ENCODE measurements around the gene TMPRSS3. TPM values are rescaled to one million over a fixed set of nuclear protein-coding genes. Genes with fewer than 3 reads are reported as not detected.

TMPRSS3 gene
- polyA plus RNA-seq, 1 experiment = not detected

- TF ChIP-seq CTCF (IDR thresholded peaks at IDR 0.05; ENCODE audit: insufficient read depth, low read depth, low read length) = no peak
- no peak for DNase-seq (ENCODE audit: low read depth)
- Histone ChIP-seq H3K27me3 (ENCODE audit: control insufficient read depth, insufficient read depth, low read length) (no peaks in the 10 kb centered on the region), H3K36me3 (ENCODE audit: control insufficient read depth, insufficient read depth, low read length) (no peaks in the 10 kb centered on the region), H3K4me3 (ENCODE audit: low read depth, low read length) (no peak overlapping the region)
- POLR2A ChIA-PET = no interaction called here
- CTCF ChIA-PET = interaction anchor here (1.1 kb wide), 1 partner anchor 23 kb away, joined by 3 read pairs; no protein-coding TSS in a partner anchor
These were observed 38.5 kb downstream of the TMPRSS3 start for GRCh38 chr21:42357307-42357706.

GRCh38 chr21:42356650-42357049 lies 39.2 kb downstream of the TMPRSS3 start:
- no peak for TF ChIP-seq CTCF (IDR thresholded peaks at IDR 0.05; ENCODE audit: insufficient read depth, low read depth, low read length)
- no peaks in the 10 kb centered on the region for H3K27me3 ChIP-seq (ENCODE audit: control insufficient read depth, insufficient read depth, low read length)
- no peaks in the 10 kb centered on the region for H3K36me3 ChIP-seq (ENCODE audit: control insufficient read depth, insufficient read depth, low read length)
- no peak for DNase-seq (ENCODE audit: low read depth)
- ChIA-PET CTCF (no interaction called here), POLR2A (no interaction called here)
- no peak overlapping the region for H3K4me3 ChIP-seq (ENCODE audit: low read depth, low read length)

GRCh38 chr21:42356046-42356445 lies 39.8 kb downstream of the TMPRSS3 start:
- TF ChIP-seq CTCF (IDR thresholded peaks at IDR 0.05; ENCODE audit: insufficient read depth, low read depth, low read length) = no peak
- H3K27me3 ChIP-seq (ENCODE audit: control insufficient read depth, insufficient read depth, low read length) = no peaks in the 10 kb centered on the region
- ChIA-PET CTCF (interaction anchor here (0.7 kb wide), 1 partner anchor 173 kb away, joined by 3 read pairs; no protein-coding TSS in a partner anchor), POLR2A (no interaction called here)
- no peak for DNase-seq (ENCODE audit: low read depth)
- no peak overlapping the region for H3K4me3 ChIP-seq (ENCODE audit: low read depth, low read length)
- H3K36me3 ChIP-seq (ENCODE audit: control insufficient read depth, insufficient read depth, low read length) = no peaks in the 10 kb centered on the region

GRCh38 chr21:42353623-42354022 lies 42.2 kb downstream of the TMPRSS3 start:
- CTCF ChIA-PET = no interaction called here
- Histone ChIP-seq H3K4me3 (ENCODE audit: low read depth, low read length) (no peak overlapping the region), H3K36me3 (ENCODE audit: control insufficient read depth, insufficient read depth, low read length) (no peaks in the 10 kb centered on the region), H3K27me3 (ENCODE audit: control insufficient read depth, insufficient read depth, low read length) (no peaks in the 10 kb centered on the region)
- DNase-seq (ENCODE audit: low read depth) = no peak
- POLR2A ChIA-PET = no interaction called here
- TF ChIP-seq CTCF (IDR thresholded peaks at IDR 0.05; ENCODE audit: insufficient read depth, low read depth, low read length) = no peak

GRCh38 chr21:42352441-42353095 lies 43.3 kb downstream of the TMPRSS3 start:
- DNase-seq (ENCODE audit: low read depth) = no peak
- Histone ChIP-seq H3K4me3 (ENCODE audit: low read depth, low read length) (no peak overlapping the region), H3K36me3 (ENCODE audit: control insufficient read depth, insufficient read depth, low read length) (no peaks in the 10 kb centered on the region), H3K27me3 (ENCODE audit: control insufficient read depth, insufficient read depth, low read length) (no peaks in the 10 kb centered on the region)
- no peak for TF ChIP-seq CTCF (IDR thresholded peaks at IDR 0.05; ENCODE audit: insufficient read depth, low read depth, low read length)
- CTCF ChIA-PET = no interaction called here
- POLR2A ChIA-PET = no interaction called here

Data from BJ (cell line).